ENCODE results near the gene KISS1.

Gene KISS1

GRCh38 chr1:204216880-204217647, 20.8 kb upstream of the KISS1 start:
- DNase-seq, result no peak

GRCh38 chr1:204216236-204216635, 19.9 kb upstream of the KISS1 start:
- no peak for DNase-seq

- DNase-seq, result peak; percentile 29
Measured at GRCh38 chr1:204213668-204214662, 17.7 kb upstream of the KISS1 start, which contains the start of gene GOLT1A. Gene GOLT1A (minus strand): TSS chr1:204213988. CDS start chr1:204213906, 82 bp downstream.

GRCh38 chr1:204212715-204213114, 16.4 kb upstream of the KISS1 start:
- DNase-seq, result no peak

GRCh38 chr1:204211046-204211445, 14.8 kb upstream of the KISS1 start:
- DNase-seq, result no peak

- DNase-seq, result peak; percentile 78
Measured at GRCh38 chr1:204207136-204207616, 10.9 kb upstream of the KISS1 start.

GRCh38 chr1:204206121-204206520, 9.8 kb upstream of the KISS1 start:
- no peak for DNase-seq

- no peak for DNase-seq
Measured at GRCh38 chr1:204205486-204205885, 9.2 kb upstream of the KISS1 start.

GRCh38 chr1:204204944-204205343, 8.7 kb upstream of the KISS1 start:
- no peak for DNase-seq

GRCh38 chr1:204203206-204203767, 7.0 kb upstream of the KISS1 start:
- no peak for DNase-seq

GRCh38 chr1:204202481-204202880, 6.2 kb upstream of the KISS1 start:
- DNase-seq, result no peak

- no peak for DNase-seq
Measured at GRCh38 chr1:204201348-204202040, 5.2 kb upstream of the KISS1 start.

GRCh38 chr1:204199579-204199978, 3.3 kb upstream of the KISS1 start:
- no peak for DNase-seq

- no peak for DNase-seq
Measured at GRCh38 chr1:204198348-204199340, 2.4 kb upstream of the KISS1 start.

- DNase-seq, result no peak
Measured at GRCh38 chr1:204197068-204197467, 777 bp upstream of the KISS1 start.

- no peak for DNase-seq
Measured at GRCh38 chr1:204194771-204195170, 1.5 kb downstream of the KISS1 start.

GRCh38 chr1:204194080-204194479, 2.2 kb downstream of the KISS1 start:
- DNase-seq, result no peak

GRCh38 chr1:204192589-204193352, 3.5 kb downstream of the KISS1 start:
- no peak for DNase-seq

GRCh38 chr1:204192046-204192445, 4.2 kb downstream of the KISS1 start:
- DNase-seq, result no peak

- DNase-seq, result no peak
Measured at GRCh38 chr1:204191456-204191855, 4.8 kb downstream of the KISS1 start.
